HEK293 (cell line): ENCODE results near the gene ERBB4.

Experiments used
- ZNF335 ChIP-seq: fragments of 450-650 bp; formaldehyde crosslinking; conservative IDR thresholded peaks from 2 replicates; pipeline ENCODE4 v1.5.1; 2016; ENCODE audit warnings: missing biosample characterization, missing genetic modification characterization
- TF ChIP-seq, protein P1 (sequence below): fragments of 450-650 bp; formaldehyde crosslinking; IDR thresholded peaks from 2 replicates; pipeline ENCODE4 v1.5.1; 2016; ENCODE audit warnings: missing biosample characterization, missing genetic modification characterization

DNA sequence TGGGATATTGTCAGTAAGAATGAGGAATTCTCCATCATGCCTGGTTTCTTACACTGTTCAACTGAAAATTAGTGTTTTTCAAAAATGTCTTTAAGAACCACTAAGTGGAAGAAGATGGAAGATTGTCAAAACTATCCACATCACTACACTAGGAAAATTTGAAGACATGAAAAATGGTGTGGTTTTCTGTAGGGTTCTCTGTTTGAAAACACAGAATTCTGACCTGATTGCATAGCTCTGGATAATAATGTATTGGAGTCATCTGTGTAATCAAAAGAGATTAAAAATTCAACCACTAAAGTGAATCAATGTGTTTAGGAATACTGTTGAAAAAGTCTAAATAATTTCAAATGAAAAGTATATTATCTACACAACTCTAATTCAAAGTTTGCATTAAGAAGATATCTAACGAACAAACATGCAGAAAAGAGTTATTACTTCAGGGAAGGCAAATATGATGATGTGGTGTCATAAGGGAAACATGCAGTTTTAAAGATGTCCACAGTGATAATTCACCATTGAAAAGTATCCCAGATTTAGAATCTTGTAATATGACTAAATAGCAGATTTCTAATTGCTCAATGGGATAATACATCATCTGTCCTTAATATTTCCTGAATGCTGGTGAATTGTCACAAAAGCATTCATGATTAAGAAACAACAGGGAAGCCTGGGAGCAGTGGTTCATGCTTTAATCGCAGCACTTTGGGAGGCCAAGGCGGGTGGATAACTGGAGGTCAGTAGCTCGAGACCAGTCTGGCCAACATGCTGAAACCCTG, 116.9 kb downstream of the ERBB4 start:
- TF ChIP-seq, protein P1, sequence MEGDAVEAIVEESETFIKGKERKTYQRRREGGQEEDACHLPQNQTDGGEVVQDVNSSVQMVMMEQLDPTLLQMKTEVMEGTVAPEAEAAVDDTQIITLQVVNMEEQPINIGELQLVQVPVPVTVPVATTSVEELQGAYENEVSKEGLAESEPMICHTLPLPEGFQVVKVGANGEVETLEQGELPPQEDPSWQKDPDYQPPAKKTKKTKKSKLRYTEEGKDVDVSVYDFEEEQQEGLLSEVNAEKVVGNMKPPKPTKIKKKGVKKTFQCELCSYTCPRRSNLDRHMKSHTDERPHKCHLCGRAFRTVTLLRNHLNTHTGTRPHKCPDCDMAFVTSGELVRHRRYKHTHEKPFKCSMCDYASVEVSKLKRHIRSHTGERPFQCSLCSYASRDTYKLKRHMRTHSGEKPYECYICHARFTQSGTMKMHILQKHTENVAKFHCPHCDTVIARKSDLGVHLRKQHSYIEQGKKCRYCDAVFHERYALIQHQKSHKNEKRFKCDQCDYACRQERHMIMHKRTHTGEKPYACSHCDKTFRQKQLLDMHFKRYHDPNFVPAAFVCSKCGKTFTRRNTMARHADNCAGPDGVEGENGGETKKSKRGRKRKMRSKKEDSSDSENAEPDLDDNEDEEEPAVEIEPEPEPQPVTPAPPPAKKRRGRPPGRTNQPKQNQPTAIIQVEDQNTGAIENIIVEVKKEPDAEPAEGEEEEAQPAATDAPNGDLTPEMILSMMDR (tag by site-specific recombination): no peak
- TF ChIP-seq ZNF335: no peak
